GM21529 (cell line): Measurements from ENCODE around the gene TAAR2.
A peak's percentile ranks its signal among the peaks of the same experiment; 100 is the strongest.
"Not testable (repeated sequence)": the region's sequence is repeated elsewhere in the genome, so short reads cannot be mapped to it uniquely, and the experiment has no call there.

ENCODE experiments used
- ATAC-seq: cut with Tn5 transposase; IDR thresholded peaks from one replicate; pipeline ENCODE4 v1.9.1; 2021; ENCODE audit not compliant: unreplicated experiment

Gene TAAR2, protein sequence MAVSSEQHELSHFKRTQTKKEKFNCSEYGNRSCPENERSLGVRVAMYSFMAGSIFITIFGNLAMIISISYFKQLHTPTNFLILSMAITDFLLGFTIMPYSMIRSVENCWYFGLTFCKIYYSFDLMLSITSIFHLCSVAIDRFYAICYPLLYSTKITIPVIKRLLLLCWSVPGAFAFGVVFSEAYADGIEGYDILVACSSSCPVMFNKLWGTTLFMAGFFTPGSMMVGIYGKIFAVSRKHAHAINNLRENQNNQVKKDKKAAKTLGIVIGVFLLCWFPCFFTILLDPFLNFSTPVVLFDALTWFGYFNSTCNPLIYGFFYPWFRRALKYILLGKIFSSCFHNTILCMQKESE

DNA sequence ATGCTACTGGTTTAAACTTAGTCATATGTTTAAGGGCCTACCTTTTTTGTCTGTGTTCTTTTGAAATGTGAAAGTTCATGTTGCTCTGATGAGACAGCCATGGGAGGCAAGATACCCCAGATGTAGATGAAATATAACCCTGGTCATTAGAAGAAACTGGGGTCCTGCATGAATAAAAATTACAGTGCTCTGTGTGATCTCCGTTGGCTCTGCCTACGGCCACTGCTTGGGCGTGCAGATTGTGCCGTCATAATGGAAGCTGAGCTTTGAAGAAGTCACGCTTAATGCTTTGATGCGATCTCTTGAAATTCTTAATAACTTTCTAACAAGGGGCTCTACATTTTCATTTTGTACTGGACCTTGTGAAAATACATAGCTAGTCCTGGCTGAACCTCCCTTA is at the start of gene TAAR2:
TAAR2 (minus strand) TSS at position 101 of the 400 bp plus-strand sequence; CDS start at position 101, 0 bp downstream.
- ATAC-seq, result no peak

DNA sequence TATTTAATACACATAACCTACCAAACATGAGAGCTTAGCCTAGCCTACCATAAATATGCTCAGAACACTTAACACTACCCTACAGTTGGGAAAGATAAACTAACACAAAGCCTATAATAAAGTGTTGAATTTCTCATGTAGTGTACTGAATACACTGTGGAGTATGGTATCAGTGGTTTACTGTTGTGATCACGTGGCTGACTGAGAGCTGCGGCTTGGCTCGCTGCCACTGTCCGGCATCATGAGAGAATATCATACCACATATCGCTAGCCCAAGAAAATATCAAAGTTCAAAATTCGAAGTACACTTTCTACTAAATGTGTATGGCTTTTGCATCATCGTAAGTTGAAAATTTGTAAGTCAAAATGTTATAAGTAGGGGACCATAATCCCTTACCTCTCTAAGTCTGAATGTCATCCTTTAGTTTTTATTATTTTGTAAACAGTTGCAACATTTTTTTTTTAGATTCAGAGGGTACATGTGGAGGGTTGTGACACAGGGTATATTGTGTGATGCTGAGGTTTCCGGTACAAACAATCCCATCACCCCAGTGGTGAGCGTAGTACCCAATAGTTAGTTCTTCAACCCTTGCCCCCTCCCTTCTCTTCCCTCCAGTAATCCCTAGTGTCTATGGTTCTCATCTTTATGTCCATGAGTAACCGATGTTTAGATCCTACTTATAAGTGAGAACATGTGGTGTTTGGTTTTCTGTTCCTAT is 49.5 kb upstream of the TAAR2 start:
- ATAC-seq, result no peak

DNA sequence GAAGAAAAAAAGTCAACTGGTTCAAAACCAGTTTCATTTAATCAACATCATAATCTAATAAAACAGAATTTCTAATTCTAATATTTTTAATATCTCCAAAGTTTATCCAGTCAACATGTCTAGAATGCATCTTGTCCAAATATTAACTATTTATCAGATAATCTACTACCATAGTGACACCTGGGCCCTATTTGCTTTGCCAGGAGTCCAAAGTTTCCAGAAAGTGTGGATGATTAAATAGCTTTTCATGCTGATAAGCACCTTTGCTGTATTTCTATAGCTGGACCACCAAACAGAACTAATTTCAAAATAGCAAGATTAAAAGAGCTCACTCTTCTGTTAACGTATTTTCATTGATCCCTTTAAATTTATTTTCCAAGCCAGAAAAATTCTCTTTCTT is 47.2 kb upstream of the TAAR2 start:
- no peak for ATAC-seq

DNA sequence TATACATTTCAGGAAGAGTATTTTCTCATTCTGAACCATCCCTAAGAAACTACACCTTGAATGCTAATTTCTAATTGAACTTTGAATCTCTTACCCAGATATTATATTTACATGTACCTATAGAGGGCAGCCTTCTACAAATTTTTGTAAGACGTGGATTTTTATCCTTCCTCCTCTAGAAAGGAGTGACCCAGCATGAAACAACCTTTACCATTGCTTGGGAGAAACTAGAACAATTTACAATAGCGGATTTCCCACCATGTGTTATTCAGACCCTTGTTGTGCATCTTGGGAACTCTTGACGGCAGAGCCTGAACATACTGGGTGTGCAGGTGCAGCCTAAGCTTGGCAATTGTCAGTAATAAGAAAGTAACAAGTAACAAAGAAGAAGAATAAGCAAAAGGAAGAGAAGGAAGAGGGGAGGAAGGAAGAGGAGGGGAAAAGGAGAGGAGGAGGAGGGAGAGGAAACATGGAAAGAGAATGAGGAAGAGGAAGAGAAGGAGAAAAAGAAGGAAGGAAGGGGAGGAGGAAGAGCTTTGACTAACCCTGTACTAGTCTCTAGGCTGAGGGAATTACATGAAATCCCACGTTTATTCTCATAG is 45.7 kb upstream of the TAAR2 start:
- peak; percentile 80 for ATAC-seq

DNA sequence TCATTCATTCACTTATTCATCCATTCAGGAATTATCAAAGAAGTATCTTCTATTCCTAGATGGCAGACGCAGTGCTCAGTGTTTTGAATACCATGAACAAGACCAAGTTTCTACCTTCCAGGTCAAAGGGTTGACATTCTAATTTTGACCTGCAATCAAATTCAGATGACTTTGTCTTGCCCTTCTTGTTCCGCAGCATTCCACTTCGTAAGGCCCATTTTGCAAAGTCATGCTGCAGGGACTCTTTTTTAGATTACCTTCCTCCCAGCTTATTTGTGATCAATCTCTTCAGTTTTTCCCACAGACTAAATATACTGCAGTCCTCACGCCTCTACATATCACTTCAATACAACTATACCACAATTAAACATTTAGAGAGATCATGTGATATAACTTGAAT is 42.0 kb upstream of the TAAR2 start:
- ATAC-seq, result no peak

DNA sequence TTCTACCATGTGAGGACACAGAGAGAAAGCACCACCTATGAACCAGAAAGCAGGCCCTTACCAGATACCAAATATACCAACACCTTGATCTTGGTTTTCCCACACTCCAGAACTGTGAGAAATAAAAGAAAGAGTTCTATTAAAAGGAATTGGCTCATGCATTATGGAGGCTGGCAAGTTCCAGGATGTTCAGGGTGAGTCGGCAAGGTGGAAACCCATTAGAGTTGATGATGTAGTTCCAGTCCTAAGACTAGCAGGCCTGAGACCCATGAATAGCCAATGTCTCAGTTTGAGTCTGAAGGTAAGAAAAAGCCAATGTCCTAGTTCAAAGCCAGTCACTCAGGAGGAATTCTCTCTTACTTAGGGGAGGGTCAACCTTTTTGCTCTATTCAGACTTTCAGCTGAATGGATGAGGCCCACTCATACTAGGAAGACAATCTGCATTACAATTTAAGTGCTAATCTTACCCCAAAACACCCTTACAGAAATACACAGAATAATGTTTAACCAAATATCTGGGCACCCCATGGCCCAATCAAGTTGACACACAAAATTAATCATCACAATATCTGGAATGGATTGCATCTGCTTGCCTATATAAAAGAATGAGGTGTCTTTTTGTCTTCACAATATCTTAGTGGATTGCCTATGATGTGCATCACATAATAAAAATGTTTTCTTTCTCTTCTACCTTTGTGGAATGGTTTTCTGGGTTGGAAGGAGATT is 40.4 kb upstream of the TAAR2 start:
- no peak for ATAC-seq

DNA sequence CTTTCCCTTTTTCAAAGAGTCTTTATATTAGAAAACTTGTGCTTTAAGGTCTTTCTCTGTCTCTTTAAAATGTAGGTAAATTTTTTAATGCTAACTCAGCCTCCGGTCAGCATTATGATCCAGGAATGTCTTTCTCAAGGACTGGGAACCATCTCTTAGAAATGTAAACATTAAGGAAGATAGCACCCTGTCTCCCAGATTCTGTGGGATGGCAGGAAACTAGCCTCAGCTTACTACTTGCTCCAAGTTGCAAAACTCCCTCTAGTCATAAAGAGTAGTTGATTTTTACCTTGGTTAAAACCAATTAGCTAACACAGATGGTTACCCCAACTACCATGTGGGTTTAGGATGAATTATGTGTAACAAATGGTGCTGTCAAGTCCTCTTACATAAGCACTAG is 39.6 kb upstream of the TAAR2 start:
- no peak for ATAC-seq

DNA sequence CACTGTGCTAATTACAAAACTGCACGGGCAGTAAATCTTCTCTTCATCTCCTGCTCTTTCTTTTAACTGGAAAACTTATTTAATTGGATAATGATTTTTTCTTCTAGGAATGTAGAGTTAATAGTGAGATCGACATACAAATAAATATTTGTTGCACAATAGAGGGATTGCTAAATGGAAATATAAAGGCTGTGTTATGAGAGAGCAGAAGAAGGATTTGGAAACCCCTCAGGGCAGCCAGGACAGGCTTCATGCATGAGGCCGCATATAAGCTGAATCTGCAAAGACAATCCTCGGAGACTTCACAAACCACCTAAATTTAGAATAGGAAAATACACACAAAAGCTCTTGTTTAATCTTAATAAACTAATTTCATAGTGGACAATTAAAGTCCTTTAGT is 37.8 kb upstream of the TAAR2 start:
- no peak for ATAC-seq

DNA sequence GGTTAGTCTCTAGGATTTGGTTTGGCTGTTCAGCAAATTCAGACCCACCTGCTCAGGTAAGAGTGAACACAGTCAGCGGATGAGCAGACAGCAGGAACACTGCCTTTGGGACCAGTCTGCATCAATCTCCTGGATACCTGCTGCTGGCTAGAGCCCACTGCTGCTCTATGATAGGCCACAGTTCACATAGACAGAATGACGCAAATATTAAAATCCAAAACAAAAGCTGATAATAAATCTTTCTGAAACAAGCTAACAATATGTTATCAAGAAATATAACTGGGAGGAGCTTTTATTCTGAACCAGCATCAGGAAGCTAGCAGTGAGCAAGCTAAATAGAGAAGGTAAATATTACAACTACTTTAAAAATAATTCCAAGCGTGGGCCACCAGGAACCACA is 35.0 kb upstream of the TAAR2 start, which contains the start of gene TAAR1:
TAAR1 (minus strand) TSS at position 101 of the 400 bp plus-strand sequence. CDS start 13,179 bp downstream, outside the sequence.
- ATAC-seq, result no peak

DNA sequence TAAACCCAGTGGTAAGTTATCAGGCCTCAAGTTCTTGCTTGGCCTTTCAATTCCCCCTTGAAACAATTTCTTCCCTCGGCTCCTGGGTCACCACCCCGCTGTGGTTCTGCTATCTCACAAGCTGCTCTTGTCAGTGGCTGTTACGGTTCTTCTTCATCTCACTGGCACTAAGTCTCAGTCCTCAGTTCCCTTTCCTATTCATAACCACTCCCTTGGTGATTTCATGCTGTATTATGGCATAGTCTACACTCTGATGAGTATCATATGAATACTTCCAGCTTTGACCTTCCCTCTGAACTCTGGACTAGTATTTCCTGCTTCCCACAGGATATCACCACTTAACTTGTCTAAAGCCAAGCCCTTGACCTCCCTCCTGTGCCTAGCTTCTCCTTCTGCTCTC is 27.0 kb upstream of the TAAR2 start:
- peak; percentile 59 for ATAC-seq

DNA sequence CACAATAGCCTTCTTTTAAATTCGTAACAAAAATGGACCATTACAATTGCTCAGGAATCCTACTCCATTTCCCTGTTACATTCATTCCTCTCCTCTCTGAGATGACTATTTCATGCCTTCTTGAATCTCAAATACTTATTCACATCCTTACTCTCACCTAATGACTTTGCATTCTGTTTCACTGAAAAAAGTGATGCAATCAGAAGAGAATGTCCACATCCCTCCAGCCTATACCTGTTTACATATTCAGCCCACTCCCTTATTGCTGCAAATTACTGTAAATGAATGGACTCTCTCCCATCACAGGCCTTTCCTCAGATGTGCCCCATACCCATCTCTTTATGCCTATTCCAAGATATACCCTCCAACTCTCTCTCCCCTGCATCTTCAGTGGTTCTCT is 26.4 kb upstream of the TAAR2 start:
- no peak for ATAC-seq

DNA sequence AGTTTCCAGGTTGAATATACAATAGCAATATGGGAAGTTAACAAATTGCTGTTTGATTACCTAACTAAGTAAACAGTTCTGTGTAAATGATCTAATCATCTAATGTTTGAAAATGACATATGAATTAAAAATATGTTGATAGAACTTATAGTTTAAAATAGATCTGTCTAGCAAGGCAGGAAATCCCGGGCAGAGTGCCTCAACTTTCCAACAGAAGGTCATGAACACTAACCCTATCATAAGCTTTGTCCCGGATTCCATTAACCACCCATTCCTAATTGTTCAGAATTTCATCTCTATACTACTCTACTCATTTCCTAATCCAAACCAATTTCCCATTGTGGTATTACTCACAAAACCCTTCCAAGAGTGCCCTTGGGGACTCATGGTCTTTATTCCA is 24.8 kb upstream of the TAAR2 start:
- ATAC-seq, result no peak

DNA sequence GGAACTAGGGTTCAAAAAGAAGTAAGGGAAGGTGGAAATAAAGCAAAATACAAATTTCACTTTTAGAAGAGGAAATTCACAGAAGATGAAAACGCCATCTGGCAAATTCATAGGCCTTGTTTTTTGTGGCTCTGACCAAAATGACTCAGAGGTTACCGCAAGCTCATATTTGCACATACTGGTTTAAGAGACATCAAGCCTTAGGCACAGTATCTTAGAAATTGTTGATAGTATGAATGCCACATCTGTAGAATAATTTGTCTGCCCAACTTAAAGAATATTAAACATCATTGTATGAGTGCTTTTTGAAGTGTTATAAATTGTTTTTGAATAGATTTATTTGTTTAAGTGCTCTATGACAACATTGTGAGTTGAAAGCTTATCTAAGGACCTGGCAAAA is 24.3 kb upstream of the TAAR2 start:
- ATAC-seq, result peak; percentile 78

DNA sequence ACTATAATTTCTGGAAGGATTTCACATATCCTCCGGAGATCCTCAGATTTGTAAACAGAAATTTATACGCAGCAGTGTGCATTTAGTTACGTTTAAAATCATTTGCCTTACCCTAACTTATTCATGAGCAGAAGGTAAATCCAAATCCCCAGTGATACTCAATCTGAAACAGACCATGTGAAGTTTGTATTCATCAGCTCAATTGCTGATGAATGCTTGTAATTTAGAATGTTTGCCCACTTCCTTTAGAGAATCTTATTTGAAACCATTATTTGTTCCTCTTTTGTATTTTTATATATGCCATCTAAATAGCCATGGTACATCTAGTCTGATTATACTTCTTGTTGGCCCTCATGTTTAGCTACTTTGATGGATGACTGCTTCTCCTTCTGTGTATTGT is 19.5 kb upstream of the TAAR2 start:
- ATAC-seq, result peak; percentile 56

DNA sequence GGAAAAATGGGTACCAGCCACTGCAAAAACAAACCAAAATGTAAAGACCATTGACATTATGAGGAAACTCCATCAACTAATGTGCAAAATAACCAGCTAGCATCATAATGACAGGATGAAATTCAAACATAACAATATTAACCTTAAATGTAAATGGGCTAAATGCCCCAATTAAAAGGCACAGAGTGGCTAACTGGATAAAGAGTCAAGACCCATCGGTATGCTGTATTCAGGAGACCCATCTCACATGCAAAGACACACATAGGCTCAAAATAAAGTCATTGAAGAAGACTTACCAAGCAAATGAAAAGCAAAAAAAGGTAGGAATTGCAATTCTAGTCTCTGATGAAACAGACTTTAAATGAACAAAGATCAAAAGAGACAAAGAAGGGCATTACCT is 13.1 kb upstream of the TAAR2 start:
- ATAC-seq, result not testable (repeated sequence)

DNA sequence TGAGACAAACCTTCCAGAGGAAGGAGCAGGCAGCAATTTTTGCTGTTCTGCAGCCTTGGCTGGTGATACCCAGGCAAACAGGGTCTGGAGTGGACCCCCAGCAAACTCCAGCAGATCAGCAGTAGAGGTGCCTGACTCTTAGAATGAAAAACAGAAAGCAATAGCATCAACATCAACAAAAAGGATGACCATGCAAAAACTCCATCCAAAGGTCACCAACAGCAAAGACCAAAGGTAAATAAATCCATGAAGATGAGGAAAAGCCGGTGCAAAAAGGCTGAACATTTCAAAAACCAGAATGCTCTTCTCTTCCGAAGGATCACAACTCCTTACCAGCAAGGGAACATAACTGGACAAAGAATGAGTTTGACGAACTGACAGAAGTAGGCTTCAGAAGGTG is 11.8 kb upstream of the TAAR2 start:
- ATAC-seq, result not testable (repeated sequence)

DNA sequence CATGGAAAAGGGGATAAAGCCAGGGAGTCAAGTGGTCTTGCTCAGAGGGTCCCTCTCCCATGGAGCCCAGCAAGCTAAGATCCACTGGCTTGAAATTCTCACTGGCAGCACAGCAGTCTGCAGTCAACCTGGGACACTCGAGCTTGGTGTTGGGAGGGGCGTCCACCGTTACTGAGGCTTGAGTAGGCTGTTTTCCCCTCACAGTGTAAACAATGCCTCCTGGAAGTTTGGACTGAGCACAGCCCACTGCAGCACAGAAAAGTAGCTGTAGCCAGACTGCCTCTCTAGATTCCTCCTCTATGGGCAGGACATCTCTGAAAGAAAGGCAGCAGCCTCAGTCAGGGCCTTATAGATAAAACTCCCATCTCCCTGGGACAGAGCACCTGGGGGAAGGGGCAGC is 11.2 kb upstream of the TAAR2 start:
- not testable (repeated sequence) for ATAC-seq

DNA sequence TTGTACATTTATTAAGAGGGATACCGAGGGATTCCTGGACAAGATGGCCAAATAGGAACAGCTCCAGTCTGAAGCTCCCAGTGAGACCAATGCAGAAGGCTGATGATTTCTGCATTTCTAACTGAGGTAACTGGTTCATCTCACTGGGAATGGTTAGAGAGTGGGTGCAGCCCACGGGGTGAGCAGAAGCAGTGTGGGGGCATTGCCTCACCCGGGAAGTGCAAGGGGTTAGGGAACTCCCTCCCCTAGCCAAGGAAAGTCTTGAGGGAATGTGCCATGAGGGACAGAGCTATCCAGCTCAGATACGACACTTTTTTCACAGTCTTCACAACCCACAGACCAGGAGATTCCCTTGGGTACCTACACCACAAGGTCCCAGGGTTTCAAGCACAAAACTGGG is 10.7 kb upstream of the TAAR2 start:
- no peak for ATAC-seq

DNA sequence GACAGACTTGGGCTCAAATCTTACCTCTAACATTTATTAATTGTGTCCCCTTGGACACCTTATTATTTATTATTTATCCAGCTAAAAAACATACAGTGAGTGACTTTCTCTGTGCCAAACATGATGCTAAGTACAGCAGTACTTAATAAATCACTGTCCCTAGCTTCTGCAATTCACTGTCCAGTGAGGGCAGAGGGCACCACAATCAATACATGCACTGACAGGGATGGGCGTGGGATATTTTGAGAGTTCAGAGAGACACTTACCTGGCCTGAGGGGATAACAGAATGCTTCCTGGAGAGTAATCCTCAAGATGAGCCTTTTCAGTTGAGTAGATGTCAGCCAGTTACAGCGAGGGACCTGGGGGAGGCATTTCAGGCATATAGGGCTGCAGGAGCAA is 9.3 kb upstream of the TAAR2 start:
- no peak for ATAC-seq

DNA sequence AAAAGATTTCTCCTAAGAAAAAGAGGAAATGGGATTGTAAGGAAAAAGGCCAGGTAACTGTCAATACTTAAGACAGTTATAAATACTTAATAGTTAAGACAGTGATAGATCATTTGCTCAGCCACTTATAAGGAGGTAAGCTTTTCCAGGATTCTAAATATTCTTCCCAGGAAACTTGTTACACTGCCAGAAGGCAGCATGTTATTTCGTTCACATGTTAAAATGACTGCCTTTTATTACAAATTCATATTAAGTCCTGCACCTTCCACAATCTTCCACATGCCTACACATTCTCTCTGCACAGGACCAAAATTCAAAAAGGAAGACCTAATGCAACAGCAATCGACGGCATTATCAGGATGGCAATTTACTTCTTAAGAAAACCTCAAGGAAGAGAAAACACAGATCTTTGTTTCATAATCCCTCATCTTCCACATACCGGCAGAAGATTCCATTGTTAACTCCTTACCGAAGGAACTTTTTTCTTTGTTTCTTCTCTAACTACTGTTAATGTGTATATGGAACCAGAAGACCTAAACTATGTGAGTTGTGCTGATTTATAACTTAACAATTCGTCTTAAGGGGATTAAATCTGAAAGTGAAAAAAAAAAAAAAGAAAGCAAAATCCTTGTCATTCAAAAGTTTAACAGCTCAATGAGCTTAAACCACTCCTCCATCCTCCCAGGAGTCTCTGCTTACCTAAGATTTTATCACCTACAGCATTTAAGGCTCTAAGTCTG is 799 bp downstream of the TAAR2 start:
- ATAC-seq, result no peak

DNA sequence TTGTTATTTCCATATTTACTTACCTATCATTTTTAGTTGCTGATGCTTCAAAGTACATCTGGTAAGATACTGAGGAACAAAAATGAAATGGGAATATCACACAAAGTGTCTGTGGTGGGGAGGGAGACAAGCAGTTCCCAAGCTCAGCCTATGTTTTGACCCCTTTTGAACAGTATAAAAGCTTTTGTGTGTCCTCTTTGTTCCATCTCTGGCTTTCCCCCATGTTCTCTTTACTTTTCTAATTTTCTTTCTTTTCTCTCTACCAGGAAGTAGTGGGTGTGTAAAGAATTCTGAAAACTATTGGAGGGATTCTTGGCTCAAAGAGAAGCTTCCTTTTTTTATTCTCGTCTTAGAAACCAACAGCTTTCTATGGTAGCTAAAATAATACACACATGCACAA is 7.4 kb downstream of the TAAR2 start:
- ATAC-seq, result no peak
